GM12878 (cell line): ENCODE results near the gene POLR3A. TPM values are rescaled to one million over a fixed set of nuclear protein-coding genes. Genes with fewer than 3 reads are reported as not detected.

ENCODE experiments used
- ATAC-seq: fragments of 200-7000 bp; cut with Tn5 transposase; 3 replicates; pipeline ENCODE4 v1.9.1; 2020; ENCODE audit warnings: mild to moderate bottlenecking, moderate library complexity
- BruUV-seq: library from RNA; stranded (reverse); fragments of 400-500 nt; replicated peaks from 2 replicates; lab custom pipeline; 2021; lab: Mats Ljungman, UMichigan
- CTCF ChIA-PET: fragments of 300-600 bp; sonication (Branson Sonifier 250); formaldehyde crosslinking; extraction: SDS; loops from one replicate; lab custom pipeline; 2021; ENCODE audit warnings: inconsistent platforms; lab: Yijun Ruan, JAX
- POLR2A ChIA-PET: fragments of 350-600 bp; formaldehyde crosslinking; extraction: SDS; loops from one replicate; lab custom pipeline; 2021; ENCODE audit warnings: inconsistent platforms; lab: Charles Lee
- RAD21 ChIA-PET: fragments of 300-600 bp; sonication (Branson Sonifier 250); formaldehyde crosslinking; loops from one replicate; lab custom pipeline; 2023; ENCODE audit warnings: antibody characterized with exemption; ENCODE audit not compliant: unreplicated experiment; lab: Charles Lee
- SMC1A ChIA-PET: fragments of 300-600 bp; sonication (Branson Sonifier 250); formaldehyde crosslinking; loops from one replicate; lab custom pipeline; 2023; ENCODE audit not compliant: unreplicated experiment, uncharacterized antibody; lab: Charles Lee
- DNase-seq: peaks from one replicate; pipeline ENCODE4 v3.0.0-alpha.2; 2011; ENCODE audit warnings: low read depth, low spot score
- FAIRE-seq: peaks from 3 replicates; lab custom pipeline; 2011; peaks lifted over from hg19 to GRCh38; lab: Jason Lieb, UNC
- H2AFZ ChIP-seq: 2 replicates; pipeline ENCODE4 v1.6.0; 2011; ENCODE audit warnings: low read depth, low read length, control low read depth; ENCODE audit not compliant: control insufficient read depth
- H3K27ac ChIP-seq: 2 replicates; pipeline ENCODE4 v1.5.1; 2011; ENCODE audit warnings: control low read depth; ENCODE audit not compliant: control insufficient read depth, insufficient read depth
- H3K27me3 ChIP-seq, 2 experiments: replicated peaks in 1 of 2; 2 replicates each; pipeline versions ENCODE4 v1.6.0 to v1.6.1; 2011; ENCODE audit warnings: low read length in 1 of 2; ENCODE audit not compliant: control insufficient read depth in 2 of 2, insufficient read depth in 2 of 2
- H3K36me3 ChIP-seq, 2 experiments: 2 replicates each; pipeline ENCODE4 v1.5.1; 2011; ENCODE audit warnings: low read length in 1 of 2; ENCODE audit not compliant: control insufficient read depth in 2 of 2, insufficient read depth in 2 of 2
- H3K4me1 ChIP-seq: 2 replicates; pipeline ENCODE4 v1.6.1; 2011; ENCODE audit warnings: mild to moderate bottlenecking, low read length, moderate library complexity, mixed read lengths; ENCODE audit not compliant: control insufficient read depth, insufficient read depth
- H3K4me2 ChIP-seq: 2 replicates; pipeline ENCODE4 v1.6.0; 2011; ENCODE audit warnings: control low read depth; ENCODE audit not compliant: control insufficient read depth, insufficient read depth
- H3K4me3 ChIP-seq: fragments of 200-600 bp; sonication (generic); 2 replicates; pipeline ENCODE4 v1.5.1; 2016
- H3K79me2 ChIP-seq: 2 replicates; pipeline ENCODE4 v1.6.0; 2011; ENCODE audit warnings: low read length; ENCODE audit not compliant: control insufficient read depth, insufficient read depth
- H3K9ac ChIP-seq: 2 replicates; pipeline ENCODE4 v1.8.0; 2011; ENCODE audit warnings: low read length, control low read depth, mixed read lengths; ENCODE audit not compliant: control insufficient read depth, insufficient read depth
- H3K9me3 ChIP-seq: replicated peaks from 3 replicates; pipeline ENCODE4 v1.5.1; 2011; ENCODE audit warnings: mild to moderate bottlenecking, low read length; ENCODE audit not compliant: control insufficient read depth, insufficient read depth
- H4K20me1 ChIP-seq: 2 replicates; pipeline ENCODE4 v1.6.0; 2011; ENCODE audit not compliant: control insufficient read depth, insufficient read depth
- KAT2A ChIP-seq: conservative IDR thresholded peaks from 2 replicates; pipeline ENCODE4 v1.6.1; 2011; ENCODE audit warnings: low read depth, low read length; ENCODE audit not compliant: control insufficient read depth
- MAX ChIP-seq: IDR thresholded peaks from 2 replicates; pipeline ENCODE4 v1.6.1; 2012; ENCODE audit warnings: low read depth, low read length, improper control_type of control experiment
- NFYA ChIP-seq: IDR thresholded peaks from 2 replicates; pipeline ENCODE4 v1.6.1; 2011; ENCODE audit warnings: low read depth, mild to moderate bottlenecking, low read length, improper control_type of control experiment, borderline replicate concordance
- RAD21 ChIP-seq: IDR thresholded peaks from 2 replicates; pipeline ENCODE4 v1.6.1; 2011; ENCODE audit warnings: mild to moderate bottlenecking, low read depth, low read length, moderate library complexity; ENCODE audit not compliant: insufficient read depth
- RELB ChIP-seq: fragments of 450-650 bp; IDR thresholded peaks from 2 replicates; pipeline ENCODE4 v1.6.1; 2017; ENCODE audit warnings: low read depth, mild to moderate bottlenecking, moderate library complexity
- WGBS: methylation state at CpG from one replicate; pipeline ENCODE4 v1.1.6; 2016; ENCODE audit warnings: low lambda C conversion rate; ENCODE audit not compliant: insufficient replicate concordance, insufficient coverage; ENCODE audit errors: missing lambda C conversion rate; 5-methylcytosine and 5-hydroxymethylcytosine counted together
- in situ Hi-C: fragments of 300-500 bp; cut with MboI; formaldehyde crosslinking; loops from 9 replicates; pipeline ENCODE4 v1.14.3; 2018; ENCODE audit warnings: mixed read lengths
- intact Hi-C: fragments of 100-400 bp; cut with micrococcal nuclease; formaldehyde crosslinking; loops from one replicate; pipeline ENCODE4 v1.14.2; 2022; ENCODE audit not compliant: unreplicated experiment
- polyA plus RNA-seq, 11 experiments: library from polyadenylated mRNA; depleted of rRNA in 4 of 11; unstranded in 6 of 11; stranded (reverse) in 5 of 11; fragments of >200 nt; fragmentation: Nextera tagmentation in 4 of 11; fragmentation: Illumina TruSeq in 1 of 11; extraction: Ambion mirVana in 4 of 11; extraction: Trizol in 1 of 11; gene quantifications; 1 replicate in 1 of 11; 2 replicates in 10 of 11; pipeline versions ENCODE4 v1.2.1 to v1.2.3, GENCODE V29; 2011 to 2016; ENCODE audit warnings: inconsistent platforms in 2 of 11, missing spikeins in 2 of 11, low read depth in 1 of 11
- total RNA-seq, 4 experiments: library from RNA; depleted of rRNA in 3 of 4; stranded (reverse); fragments of >200 nt in 3 of 4; fragmentation: Illumina TruSeq in 1 of 4; extraction: Trizol in 1 of 4; gene quantifications; 2 replicates each; pipeline versions ENCODE4 v1.2.1 to v1.2.3, GENCODE V29; 2013 to 2021
- TF ChIP-seq, protein P1 (sequence below): fragments of 450-650 bp; formaldehyde crosslinking; IDR thresholded peaks from 2 replicates; pipeline ENCODE4 v1.4.0; 2022; ENCODE audit warnings: mild to moderate bottlenecking, moderate library complexity

The POLR3A gene
- total and polyA plus RNA-seq, 10 of the 15 experiments (the other 5 are each of a cell fraction or from before 2014, with no cell fraction given): 5.4 to 20.4 (median 14.4) TPM

- 0% methylated on average over 1 of the region's 1 CpG for WGBS
- Histone ChIP-seq H3K27ac (no peak overlapping the region), H3K4me3 (no peak overlapping the region), H2AFZ (no peak overlapping the region), H3K9me3 (no peaks in the 10 kb centered on the region; the same call in 2 of the 3 replicates), H3K9ac (no peak overlapping the region), H4K20me1 (no peaks in the 10 kb centered on the region), H3K4me2 (no peak overlapping the region), H3K36me3 (no peaks in the 10 kb centered on the region), H3K4me1 (no peaks in the 10 kb centered on the region), H3K27me3 (no peaks in the 10 kb centered on the region), H3K79me2 (no peaks in the 10 kb centered on the region)
- ATAC-seq: no peak
- intact Hi-C loops (no loop called here), in situ Hi-C loops (no loop called here)
- SMC1A ChIA-PET: no interaction called here
- POLR2A ChIA-PET: no interaction called here
- CTCF ChIA-PET: no interaction called here
- TF ChIP-seq RELB (no peak), NFYA (no peak), RAD21 (no peak), KAT2A (no peak), MAX (no peak)
- TF ChIP-seq, protein P1, sequence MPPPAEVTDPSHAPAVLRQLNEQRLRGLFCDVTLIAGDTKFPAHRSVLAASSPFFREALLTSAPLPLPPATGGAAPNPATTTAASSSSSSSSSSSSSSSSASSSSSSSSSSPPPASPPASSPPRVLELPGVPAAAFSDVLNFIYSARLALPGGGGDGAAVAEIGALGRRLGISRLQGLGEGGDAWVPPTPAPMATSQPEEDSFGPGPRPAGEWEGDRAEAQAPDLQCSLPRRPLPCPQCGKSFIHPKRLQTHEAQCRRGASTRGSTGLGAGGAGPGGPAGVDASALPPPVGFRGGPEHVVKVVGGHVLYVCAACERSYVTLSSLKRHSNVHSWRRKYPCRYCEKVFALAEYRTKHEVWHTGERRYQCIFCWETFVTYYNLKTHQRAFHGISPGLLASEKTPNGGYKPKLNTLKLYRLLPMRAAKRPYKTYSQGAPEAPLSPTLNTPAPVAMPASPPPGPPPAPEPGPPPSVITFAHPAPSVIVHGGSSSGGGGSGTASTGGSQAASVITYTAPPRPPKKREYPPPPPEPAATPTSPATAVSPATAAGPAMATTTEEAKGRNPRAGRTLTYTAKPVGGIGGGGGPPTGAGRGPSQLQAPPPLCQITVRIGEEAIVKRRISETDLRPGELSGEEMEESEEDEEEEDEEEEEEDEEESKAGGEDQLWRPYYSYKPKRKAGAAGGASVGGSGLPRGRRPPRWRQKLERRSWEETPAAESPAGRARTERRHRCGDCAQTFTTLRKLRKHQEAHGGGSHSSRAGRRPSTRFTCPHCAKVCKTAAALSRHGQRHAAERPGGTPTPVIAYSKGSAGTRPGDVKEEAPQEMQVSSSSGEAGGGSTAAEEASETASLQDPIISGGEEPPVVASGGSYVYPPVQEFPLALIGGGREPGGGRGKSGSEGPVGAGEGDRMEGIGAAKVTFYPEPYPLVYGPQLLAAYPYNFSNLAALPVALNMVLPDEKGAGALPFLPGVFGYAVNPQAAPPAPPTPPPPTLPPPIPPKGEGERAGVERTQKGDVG: no peak
- RAD21 ChIA-PET: no interaction called here
- no peak for FAIRE-seq
- DNase-seq: no peak
- BruUV-seq: no TSS peak
Observed at GRCh38 chr10:77955136-77955535, 74.2 kb downstream of the POLR3A start.
